Stimulated activated CD8-positive, alpha-beta memory T cell treated with anti-CD3 and anti-CD28 coated beads, Interleukin-2, amount 100 ng/mL, for 1 hour (primary cell): ENCODE data around the gene MAP2K2.

ENCODE experiments used
- DNase-seq, 2 donors: peaks; one replicate each; pipeline ENCODE4 v3.0.0-alpha.2; 2020; ENCODE audit warnings: low read depth in 2 of 2

Gene MAP2K2

GRCh38 chr19:4043966-4044715 lies 79.8 kb downstream of the MAP2K2 start:
- DNase-seq, result no peak

DNA sequence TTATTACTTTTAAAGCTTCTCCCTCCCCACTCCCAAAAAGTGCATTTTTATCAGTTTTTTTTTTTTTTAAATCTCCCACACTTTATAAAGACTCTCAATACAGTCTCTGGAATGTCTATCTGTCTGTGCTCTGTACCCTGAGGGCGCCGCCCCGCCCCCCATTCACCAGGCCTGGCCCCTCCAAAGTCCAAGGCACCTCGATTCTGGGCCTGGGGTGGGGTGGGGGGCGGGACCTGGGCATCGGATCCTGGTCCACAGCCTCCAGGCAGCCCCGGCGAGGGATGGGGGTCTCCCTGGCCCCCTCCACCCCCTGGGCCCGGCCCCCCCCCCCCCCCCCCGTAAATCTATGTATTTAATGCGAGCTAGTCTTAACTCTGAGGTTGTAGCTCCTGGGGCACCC lies 80.5 kb downstream of the MAP2K2 start:
- no peak for DNase-seq

DNA sequence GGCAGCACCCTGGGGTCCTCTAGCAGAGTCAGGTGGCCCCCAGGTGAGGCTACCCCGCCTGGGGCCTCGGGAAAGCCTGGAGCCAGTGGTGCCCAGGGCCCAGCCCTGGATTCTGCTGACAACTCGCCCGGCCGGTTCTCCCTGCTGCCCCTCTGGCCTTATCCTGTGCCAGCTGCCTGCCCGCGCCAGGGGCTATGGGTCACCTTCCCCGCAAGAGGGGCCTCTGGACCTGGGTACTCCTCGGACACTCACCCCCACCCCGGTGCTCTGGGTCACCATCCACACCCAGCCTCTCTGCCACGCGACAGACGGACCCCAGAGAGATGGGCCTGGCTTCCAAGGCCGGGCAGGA lies 81.2 kb downstream of the MAP2K2 start:
- no peak for DNase-seq

DNA sequence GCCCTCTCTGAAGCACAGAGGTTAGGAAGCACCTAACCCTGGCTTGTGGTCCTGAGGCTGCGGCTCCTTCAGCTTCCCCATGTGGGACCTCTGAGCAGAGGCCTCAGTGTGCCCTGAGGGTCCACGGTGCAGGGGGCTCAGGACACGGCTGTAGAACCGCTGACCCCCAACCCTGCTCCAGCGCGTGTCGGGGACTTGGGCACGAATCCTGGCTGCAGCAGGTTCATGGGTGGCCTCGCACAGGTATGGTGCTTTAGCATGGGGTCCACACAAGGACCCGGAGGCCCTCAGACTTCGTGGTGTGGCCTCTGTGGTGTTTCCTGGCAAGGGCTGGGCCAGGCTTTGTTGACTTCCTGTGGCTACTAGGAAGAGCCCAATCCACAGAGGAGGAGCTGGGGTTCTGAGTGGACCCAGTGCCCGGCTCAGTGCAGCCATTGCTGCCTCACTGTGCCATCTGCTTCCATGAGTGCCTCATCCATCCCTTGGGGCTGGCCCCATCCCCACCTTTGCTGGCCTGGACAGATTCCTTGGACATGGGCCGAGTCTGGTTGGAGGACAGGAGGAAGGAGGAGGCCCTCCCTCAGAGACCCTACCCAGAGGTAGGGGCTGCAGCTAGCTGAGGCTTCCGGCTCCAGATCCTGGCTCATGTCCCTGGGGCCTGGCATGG lies 81.7 kb downstream of the MAP2K2 start:
- no peak for DNase-seq
